ENCODE data around the gene BCO2. TPM values are rescaled to one million over a fixed set of nuclear protein-coding genes. Genes with fewer than 3 reads are reported as not detected.
"Not testable (repeated sequence)": the region's sequence is repeated elsewhere in the genome, so short reads cannot be mapped to it uniquely, and the experiment has no call there.

BCO2 gene
- total RNA-seq, 1 donor: 0.72 TPM

DNA sequence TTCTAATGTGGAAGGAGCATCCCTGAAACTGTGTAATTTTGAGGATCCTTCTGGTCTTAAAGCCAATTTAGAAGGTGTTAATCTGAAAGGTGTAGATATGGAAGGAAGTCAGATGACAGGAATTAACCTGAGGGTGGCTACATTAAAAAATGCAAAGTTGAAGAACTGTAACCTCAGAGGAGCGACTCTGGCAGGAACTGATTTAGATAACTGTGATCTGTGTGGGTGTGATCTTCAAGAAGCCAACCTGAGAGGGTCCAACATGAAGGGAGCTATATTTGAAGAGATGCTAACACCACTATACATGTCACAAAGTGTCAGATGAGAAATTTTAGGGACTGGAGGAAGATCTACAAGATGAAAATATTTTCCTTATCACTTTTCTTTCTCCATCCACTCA lies 7.6 kb downstream of the BCO2 start:
- Histone ChIP-seq H3K9me3 (ENCODE audit: low read depth, low read length) (no peaks in the 10 kb centered on the region), H3K27me3 (ENCODE audit: insufficient read depth, low read length) (no peaks in the 10 kb centered on the region), H3K4me1 (ENCODE audit: insufficient read depth, low read length) (no peaks in the 10 kb centered on the region), H3K4me2 (ENCODE audit: insufficient read depth, low read length) (no peak overlapping the region), H2AFZ (ENCODE audit: low read length) (no peak overlapping the region), H3K36me3 (ENCODE audit: insufficient read depth, low read length) (no peaks in the 10 kb centered on the region), H3K4me3 (ENCODE audit: insufficient read depth, low read length) (no peak overlapping the region), H4K20me1 (ENCODE audit: insufficient read depth, low read length) (no peaks in the 10 kb centered on the region), H3K27ac (ENCODE audit: low read depth, low read length) (no peak overlapping the region), H3K79me2 (ENCODE audit: insufficient read depth, low read length) (no peaks in the 10 kb centered on the region)
- DNase-seq (ENCODE audit: insufficient read length, low spot score, missing footprints): no peak
- TF ChIP-seq, protein P1, sequence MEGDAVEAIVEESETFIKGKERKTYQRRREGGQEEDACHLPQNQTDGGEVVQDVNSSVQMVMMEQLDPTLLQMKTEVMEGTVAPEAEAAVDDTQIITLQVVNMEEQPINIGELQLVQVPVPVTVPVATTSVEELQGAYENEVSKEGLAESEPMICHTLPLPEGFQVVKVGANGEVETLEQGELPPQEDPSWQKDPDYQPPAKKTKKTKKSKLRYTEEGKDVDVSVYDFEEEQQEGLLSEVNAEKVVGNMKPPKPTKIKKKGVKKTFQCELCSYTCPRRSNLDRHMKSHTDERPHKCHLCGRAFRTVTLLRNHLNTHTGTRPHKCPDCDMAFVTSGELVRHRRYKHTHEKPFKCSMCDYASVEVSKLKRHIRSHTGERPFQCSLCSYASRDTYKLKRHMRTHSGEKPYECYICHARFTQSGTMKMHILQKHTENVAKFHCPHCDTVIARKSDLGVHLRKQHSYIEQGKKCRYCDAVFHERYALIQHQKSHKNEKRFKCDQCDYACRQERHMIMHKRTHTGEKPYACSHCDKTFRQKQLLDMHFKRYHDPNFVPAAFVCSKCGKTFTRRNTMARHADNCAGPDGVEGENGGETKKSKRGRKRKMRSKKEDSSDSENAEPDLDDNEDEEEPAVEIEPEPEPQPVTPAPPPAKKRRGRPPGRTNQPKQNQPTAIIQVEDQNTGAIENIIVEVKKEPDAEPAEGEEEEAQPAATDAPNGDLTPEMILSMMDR (IDR thresholded peaks at IDR 0.05; ENCODE audit: extremely low read depth, low read depth, low read length): no peak

DNA sequence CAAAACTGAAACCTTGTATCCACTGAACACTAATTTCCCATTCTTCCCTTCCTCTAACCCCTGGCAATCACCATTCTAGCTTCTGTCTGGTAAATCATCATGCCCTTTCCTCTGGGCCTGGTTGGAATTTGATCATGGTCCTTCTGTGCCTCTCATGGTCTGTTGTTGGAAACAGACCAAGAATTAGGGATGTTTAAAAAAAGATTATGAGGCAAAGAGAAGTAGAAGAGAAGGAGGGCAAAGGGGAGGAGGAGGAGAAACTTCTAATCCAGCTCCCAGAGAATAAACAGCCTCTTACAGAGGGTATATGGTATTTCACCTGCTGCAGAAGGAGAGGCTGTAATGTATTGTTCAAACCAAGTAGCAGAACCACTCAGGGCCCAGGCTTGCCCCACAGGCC lies 10.6 kb downstream of the BCO2 start:
- Histone ChIP-seq H3K79me2 (ENCODE audit: insufficient read depth, low read length) (no peaks in the 10 kb centered on the region), H2AFZ (ENCODE audit: low read length) (no peak overlapping the region), H4K20me1 (ENCODE audit: insufficient read depth, low read length) (no peaks in the 10 kb centered on the region), H3K4me1 (ENCODE audit: insufficient read depth, low read length) (no peaks in the 10 kb centered on the region), H3K27me3 (ENCODE audit: insufficient read depth, low read length) (no peaks in the 10 kb centered on the region), H3K4me3 (ENCODE audit: insufficient read depth, low read length) (no peak overlapping the region), H3K4me2 (ENCODE audit: insufficient read depth, low read length) (no peak overlapping the region), H3K27ac (ENCODE audit: low read depth, low read length) (no peak overlapping the region), H3K36me3 (ENCODE audit: insufficient read depth, low read length) (no peaks in the 10 kb centered on the region), H3K9me3 (ENCODE audit: low read depth, low read length) (no peaks in the 10 kb centered on the region)
- no peak for DNase-seq (ENCODE audit: insufficient read length, low spot score, missing footprints)
- TF ChIP-seq, protein P1 (IDR thresholded peaks at IDR 0.05; ENCODE audit: extremely low read depth, low read depth, low read length): no peak

DNA sequence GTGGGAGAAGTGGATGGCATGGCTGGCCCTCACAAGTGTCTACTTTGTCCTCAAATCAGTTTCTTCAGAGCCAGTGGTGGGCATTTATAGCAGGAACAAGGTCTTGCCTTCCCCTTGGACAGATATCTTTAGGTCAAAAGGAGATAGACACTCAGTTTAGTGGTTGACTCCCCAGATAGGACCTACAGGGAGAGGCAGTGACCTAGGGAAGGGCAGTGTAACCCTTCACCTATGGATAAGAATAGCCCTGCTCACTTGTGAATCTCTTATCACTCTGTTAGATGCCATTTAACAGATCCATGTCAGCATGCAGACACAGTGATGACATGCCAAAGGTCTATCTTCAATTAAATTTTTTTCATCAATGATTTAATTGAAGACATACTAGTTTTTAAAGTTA lies 11.0 kb downstream of the BCO2 start:
- H3K4me2 ChIP-seq (ENCODE audit: insufficient read depth, low read length): no peak overlapping the region
- TF ChIP-seq, protein P1 (IDR thresholded peaks at IDR 0.05; ENCODE audit: extremely low read depth, low read depth, low read length): no peak
- H3K79me2 ChIP-seq (ENCODE audit: insufficient read depth, low read length): no peaks in the 10 kb centered on the region
- H3K4me1 ChIP-seq (ENCODE audit: insufficient read depth, low read length): no peaks in the 10 kb centered on the region
- H4K20me1 ChIP-seq (ENCODE audit: insufficient read depth, low read length): no peaks in the 10 kb centered on the region
- no peak overlapping the region for H3K4me3 ChIP-seq (ENCODE audit: insufficient read depth, low read length)
- DNase-seq (ENCODE audit: insufficient read length, low spot score, missing footprints): no peak
- H3K27ac ChIP-seq (ENCODE audit: low read depth, low read length): no peak overlapping the region
- no peaks in the 10 kb centered on the region for H3K9me3 ChIP-seq (ENCODE audit: low read depth, low read length)
- H3K27me3 ChIP-seq (ENCODE audit: insufficient read depth, low read length): no peaks in the 10 kb centered on the region
- H2AFZ ChIP-seq (ENCODE audit: low read length): no peak overlapping the region
- H3K36me3 ChIP-seq (ENCODE audit: insufficient read depth, low read length): no peaks in the 10 kb centered on the region

DNA sequence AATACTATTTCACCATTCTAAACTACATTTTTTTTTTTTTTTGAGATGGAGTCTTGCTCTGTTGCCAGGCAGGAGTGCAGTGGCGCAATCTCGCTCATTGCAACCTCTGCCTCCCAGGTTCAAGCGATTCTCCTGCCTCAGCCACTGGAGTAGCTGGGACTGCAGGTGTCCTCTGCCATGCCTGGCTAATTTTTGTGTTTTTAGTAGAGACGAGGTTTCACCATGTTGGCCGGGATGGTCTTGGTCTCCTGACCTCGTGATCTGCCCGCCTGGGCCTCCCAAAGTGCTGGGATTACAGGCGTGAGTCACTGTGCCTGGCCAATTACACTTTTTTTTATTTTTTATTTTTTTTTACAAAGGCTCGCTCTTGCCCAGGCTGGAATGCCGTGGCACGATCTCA lies 19.8 kb downstream of the BCO2 start:
- not testable (repeated sequence) for H3K36me3 ChIP-seq (ENCODE audit: insufficient read depth, low read length); H2AFZ ChIP-seq (ENCODE audit: low read length); H3K4me2 ChIP-seq (ENCODE audit: insufficient read depth, low read length); H3K27me3 ChIP-seq (ENCODE audit: insufficient read depth, low read length); H3K4me3 ChIP-seq (ENCODE audit: insufficient read depth, low read length); H3K79me2 ChIP-seq (ENCODE audit: insufficient read depth, low read length); H3K9me3 ChIP-seq (ENCODE audit: low read depth, low read length); H4K20me1 ChIP-seq (ENCODE audit: insufficient read depth, low read length); DNase-seq (ENCODE audit: insufficient read length, low spot score, missing footprints); H3K4me1 ChIP-seq (ENCODE audit: insufficient read depth, low read length); H3K27ac ChIP-seq (ENCODE audit: low read depth, low read length)

DNA sequence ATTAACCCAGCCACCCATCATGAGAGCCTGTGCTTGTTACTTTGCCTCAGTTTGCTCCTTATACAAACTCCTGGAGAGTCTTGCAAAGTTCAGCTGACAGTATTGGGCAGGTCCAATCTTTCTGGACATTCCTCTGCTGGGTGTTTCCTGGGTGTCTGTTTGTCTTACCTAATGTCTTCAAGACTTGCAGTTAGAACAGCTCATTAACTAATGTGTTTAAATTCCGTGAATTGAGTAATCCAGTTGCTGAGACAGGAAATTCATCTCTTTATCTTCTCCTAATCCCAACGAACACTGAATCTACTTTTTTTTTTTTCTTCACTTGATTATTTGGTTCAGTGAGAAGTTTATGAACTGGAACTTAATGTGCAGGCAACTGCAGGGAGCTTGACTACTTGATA lies 20.6 kb downstream of the BCO2 start:
- Histone ChIP-seq H3K4me1 (ENCODE audit: insufficient read depth, low read length) (no peaks in the 10 kb centered on the region), H4K20me1 (ENCODE audit: insufficient read depth, low read length) (no peaks in the 10 kb centered on the region), H3K4me3 (ENCODE audit: insufficient read depth, low read length) (no peak overlapping the region), H3K27me3 (ENCODE audit: insufficient read depth, low read length) (no peaks in the 10 kb centered on the region), H2AFZ (ENCODE audit: low read length) (no peak overlapping the region), H3K36me3 (ENCODE audit: insufficient read depth, low read length) (no peaks in the 10 kb centered on the region), H3K4me2 (ENCODE audit: insufficient read depth, low read length) (no peak overlapping the region), H3K79me2 (ENCODE audit: insufficient read depth, low read length) (no peaks in the 10 kb centered on the region), H3K27ac (ENCODE audit: low read depth, low read length) (no peak overlapping the region), H3K9me3 (ENCODE audit: low read depth, low read length) (no peaks in the 10 kb centered on the region)
- DNase-seq (ENCODE audit: insufficient read length, low spot score, missing footprints): no peak
- TF ChIP-seq, protein P1 (IDR thresholded peaks at IDR 0.05; ENCODE audit: extremely low read depth, low read depth, low read length): no peak
